NCI-H526 (cell line): Measurements from ENCODE around the gene PASK.

ENCODE experiments used
- DNase-seq, 2 experiments: peaks; one replicate each; lab custom pipeline; 2025; lab: John Stamatoyannopoulos, UW

The PASK gene

GRCh38 chr2:241066171-241066892 is 82.9 kb downstream of the PASK start:
- no peak for DNase-seq

- peak in 1 of 2 experiments; percentile 33 for DNase-seq
Observed at GRCh38 chr2:241065355-241065803, 83.9 kb downstream of the PASK start.

- DNase-seq, result no peak
Observed at GRCh38 chr2:241064802-241065354, 84.4 kb downstream of the PASK start.

GRCh38 chr2:241064008-241064801 is 85.1 kb downstream of the PASK start:
- peak in 1 of 2 experiments; percentile 74 for DNase-seq

- no peak for DNase-seq
Observed at GRCh38 chr2:241063587-241063986, 85.7 kb downstream of the PASK start.

- DNase-seq, result no peak
Observed at GRCh38 chr2:241063093-241063551, 86.2 kb downstream of the PASK start.

- DNase-seq, result no peak
Observed at GRCh38 chr2:241062389-241063092, 86.7 kb downstream of the PASK start.

GRCh38 chr2:241061275-241061674 is 88.0 kb downstream of the PASK start:
- DNase-seq, result no peak
